GM18868 (cell line): ENCODE results near the gene CYB5R4.

ENCODE experiments used
- ATAC-seq: cut with Tn5 transposase; IDR thresholded peaks from one replicate; pipeline ENCODE4 v1.9.1; 2021; ENCODE audit warnings: mild to moderate bottlenecking, moderate library complexity; ENCODE audit not compliant: unreplicated experiment

The CYB5R4 gene

DNA sequence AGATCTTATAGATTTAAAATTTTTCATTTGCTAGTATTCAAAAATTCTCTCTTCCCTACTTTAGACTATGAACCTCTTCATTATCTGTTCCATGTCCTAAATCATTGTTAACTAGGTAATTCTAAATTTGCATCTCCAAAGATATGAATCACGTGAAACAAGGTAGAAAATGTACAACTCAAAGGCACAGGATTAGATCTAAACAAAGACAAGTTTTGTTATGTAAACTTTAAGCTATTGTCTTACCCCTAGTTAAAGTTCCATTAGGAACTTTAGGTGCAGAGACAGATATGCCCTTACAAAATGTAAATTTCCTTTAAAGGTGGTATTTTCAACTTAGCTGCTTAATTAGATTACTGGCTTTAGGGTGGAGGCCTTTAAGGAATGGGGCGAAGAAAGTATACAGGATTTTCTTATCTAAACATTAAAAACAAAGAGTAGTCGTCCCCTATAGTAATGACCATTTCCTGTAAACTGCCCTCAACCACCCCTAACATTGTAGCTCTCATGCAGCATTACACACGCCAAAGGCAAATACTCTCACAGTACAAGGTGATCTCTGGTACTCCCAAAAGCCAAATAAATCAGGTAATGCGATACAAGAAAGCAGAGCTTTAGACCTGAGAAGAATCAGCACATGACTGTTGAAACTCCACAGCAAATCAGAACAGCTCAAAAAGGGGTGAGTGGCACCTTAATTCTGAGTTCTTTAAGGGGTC, 116.7 kb downstream of the CYB5R4 start:
- no peak for ATAC-seq

DNA sequence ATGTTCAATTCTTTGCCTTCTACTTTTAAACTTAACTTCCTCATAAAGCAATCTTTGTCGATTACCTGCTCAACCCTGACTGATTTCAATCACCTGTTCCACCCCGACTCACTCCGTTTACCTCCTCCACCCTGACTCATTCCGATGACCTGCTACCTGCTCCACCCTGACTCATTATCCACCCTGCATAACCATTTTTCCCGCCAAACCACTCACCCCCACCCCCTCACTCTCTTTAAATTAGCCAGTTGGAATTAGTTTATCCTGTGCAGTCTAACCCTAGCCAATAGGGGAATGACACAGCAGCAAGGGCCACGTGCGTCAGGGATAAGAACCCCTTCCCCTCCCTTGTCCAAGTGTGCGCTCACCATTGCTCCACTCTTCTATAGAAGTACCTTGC, 117.4 kb downstream of the CYB5R4 start:
- ATAC-seq = no peak

DNA sequence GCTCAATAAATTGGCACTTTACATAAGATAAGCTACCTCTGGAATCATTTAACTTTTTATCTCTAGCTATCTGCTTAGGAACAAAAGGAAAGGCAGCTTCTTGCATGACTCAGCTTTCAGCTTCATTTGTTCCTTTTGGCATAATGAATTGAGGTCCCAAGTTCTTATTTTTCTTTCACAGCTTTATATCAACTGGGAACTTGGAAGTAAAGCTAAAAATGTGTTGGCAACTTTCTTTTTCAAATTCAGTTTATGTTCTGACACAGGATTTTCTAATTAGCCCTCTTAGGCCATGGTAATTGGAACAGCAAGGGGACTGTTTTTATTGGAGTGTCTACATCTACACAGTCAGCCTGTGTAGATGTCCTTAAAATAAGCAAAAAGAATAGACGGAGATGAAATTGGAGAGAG, 118.8 kb downstream of the CYB5R4 start:
- no peak for ATAC-seq

DNA sequence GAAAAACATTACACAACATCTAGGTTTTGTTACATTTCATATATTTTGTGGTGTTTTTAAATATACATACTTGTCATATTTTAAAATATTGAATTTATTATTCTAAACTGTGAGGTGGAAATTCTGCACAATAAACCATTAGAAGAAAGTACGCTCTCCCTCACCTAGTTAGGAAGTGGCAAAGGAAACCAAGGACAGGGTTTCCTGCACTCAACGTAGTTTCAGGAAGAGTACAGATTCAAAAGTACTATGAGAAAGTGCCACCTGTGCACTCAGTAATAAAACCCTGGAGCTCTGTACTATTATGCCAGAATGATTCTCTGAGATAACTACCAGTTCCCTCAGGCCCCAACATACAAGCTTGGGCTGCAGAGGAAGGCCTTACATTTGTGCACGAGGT, 119.5 kb downstream of the CYB5R4 start:
- no peak for ATAC-seq

DNA sequence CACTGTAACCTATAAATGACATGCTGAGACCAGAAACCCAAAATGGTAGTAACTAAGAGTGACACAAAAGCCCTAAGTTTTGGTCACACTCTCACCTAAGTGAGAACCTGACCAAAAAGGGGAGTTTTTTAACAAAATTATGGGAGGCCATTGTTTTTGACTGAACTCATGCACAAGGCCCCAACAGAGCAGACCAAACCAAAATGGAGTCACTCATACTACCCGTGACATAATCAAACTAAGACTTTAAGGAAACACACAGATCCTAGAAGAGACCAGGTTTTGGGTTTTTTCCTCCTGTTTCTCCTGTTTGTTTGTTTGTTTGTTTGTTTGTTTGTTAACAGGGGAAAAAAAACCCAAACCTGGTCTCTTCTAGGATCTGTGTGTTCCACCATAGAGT, 124.9 kb downstream of the CYB5R4 start:
- no peak for ATAC-seq

DNA sequence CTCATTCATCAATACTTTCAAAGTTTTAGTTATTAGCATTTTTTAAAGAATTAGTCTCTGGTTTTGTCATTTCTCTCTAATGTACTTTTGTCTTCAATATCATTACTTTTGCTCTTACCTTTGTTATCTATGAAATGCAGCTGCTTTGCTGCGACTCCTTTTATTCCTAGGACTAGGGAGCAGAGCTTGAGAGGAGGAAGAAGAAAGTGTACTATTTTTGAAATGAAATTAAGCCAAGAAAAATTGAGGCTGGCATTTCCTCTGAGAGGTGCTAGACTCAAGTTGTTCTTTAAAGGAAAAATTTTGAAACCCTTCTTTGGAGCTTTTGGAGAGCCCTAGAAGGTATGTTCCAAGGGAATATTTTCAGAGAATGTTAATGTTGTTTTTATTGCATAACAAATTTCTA, 125.8 kb downstream of the CYB5R4 start:
- no peak for ATAC-seq

DNA sequence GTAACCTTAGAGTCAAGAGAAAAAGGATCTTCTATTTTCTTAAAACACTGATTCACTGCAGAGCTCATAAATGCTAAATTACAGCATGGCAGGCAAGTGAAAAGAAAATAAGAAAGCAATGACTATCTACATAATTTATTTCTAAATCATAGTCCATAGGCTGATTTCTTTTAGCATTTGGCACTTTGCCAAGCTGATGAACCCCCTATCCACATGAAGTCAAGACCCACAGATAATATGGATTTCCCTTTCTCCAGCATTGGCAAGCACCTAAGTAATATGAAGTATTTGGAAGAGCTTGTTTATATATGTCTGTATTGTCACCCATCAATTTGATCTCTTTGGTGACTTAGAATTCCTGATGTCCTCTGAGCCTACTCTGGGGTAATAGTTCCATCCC, 126.2 kb downstream of the CYB5R4 start:
- no peak for ATAC-seq

DNA sequence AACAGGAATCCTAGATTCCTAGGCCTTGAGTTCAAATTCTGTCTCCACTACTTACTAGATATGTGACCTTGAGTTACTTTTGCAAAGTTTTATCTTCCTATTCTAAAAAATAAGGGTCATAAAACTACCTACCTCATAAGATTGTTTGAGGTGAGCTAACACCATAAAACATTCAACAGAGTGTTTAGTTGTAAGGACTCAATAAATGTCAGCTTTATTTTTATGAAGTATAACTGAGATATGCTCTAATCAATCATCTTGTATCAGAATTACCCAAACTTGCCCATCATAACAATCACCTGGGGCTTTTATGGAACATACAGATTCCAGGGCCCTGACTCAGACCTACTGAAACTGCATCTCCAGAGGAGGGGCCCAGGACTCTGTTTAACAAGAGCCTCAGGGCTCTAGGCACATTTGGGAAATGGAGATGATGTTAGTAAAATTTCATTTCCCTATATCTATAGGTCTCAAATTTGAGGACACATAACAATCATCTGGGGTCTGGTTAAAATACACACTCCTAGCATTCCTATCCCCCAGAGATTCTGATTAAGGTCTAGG, 138.6 kb downstream of the CYB5R4 start:
- ATAC-seq = no peak

DNA sequence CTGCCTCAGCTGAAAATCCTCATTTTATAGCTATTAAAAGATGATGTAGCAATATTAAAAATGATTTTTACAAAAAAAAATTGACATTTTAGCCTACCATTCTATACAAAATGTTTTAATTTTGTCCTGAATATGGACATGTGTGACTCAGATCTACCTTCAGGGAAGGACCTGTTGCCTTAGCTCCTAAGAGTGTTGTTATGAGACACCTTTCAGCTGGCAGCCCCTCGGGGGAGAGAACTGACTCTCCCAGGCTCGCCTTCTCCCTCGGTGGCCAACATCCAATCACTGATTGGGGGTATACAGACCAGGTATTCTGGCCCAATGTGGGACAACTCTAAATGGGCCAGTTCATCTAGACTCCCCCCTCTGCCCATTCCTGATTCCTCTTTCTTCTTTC, 141.6 kb downstream of the CYB5R4 start:
- no peak for ATAC-seq

DNA sequence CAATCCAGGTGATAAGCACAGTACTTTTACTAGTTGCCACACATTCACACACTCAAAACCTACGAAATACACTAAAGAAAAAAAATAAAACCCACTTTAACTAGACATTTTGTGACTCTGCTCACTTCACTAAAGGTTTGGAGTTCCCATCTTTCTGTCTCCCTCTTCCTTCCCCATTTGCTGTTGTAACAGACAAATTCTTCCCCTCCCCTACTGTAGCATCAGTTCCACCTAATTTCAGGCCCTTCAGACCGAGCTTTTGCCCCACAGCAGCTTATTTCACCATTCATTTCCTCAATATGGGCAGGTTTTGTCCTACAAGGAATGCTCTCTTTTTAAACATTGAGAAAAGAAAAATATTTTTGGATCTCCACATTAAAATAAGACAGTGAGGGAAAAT, 142.7 kb downstream of the CYB5R4 start:
- ATAC-seq = no peak

DNA sequence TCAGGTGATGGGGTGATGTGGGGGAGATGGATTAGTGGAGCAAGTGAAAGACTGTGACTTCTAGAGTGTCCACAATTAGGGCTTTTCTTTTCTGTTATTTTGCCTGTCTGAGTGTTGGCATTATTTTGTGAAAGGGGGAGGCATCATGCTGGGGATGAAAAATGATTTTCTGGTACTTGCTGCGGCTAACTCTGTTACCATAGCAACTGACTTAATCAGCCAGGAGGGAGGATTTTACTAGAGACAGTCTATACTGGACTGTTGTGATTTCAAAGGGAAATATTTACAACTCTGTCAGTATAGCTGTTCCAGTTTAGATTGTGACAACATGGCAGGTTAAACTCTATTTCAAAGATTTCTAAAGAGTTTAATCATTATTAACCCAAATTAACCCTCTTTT, 143.6 kb downstream of the CYB5R4 start:
- ATAC-seq = no peak

DNA sequence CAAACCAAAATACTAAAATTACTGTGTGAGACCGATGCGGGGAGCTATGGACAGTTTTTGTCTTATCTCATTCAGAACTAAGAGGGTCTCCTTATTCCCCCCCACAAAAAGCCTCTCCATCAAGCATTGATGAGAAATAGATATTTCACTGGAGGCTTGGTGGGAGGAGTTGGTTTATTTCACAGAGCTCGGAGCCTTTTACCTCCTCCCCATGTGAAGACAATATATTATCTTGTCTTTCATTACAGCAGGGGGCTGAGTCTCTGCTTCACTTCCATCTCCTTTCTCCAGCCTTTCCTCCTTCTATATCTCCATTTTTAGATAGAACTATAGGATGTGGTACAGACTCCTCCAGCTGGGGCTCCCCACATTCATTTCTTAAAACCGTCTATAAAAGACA, 144.2 kb downstream of the CYB5R4 start:
- no peak for ATAC-seq

DNA sequence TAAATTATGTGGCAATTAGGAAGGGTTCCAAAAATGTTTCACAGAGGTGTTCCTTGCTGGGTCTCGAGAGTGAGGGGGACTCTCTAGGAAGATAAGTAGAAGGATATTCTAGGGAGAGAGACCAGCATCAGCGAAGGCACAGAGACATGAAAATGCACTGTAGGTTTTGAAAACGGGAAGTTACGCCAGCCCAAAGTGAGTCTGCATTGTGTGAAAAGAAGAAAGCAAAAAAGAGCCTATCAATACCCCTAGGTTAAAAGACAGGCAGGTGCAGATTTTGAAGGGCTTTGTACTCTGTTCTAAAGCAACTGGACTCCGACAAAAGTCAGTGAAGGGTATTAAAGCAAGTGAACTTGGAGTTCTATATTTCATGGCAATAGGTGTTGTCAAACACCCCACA, 148.4 kb downstream of the CYB5R4 start:
- no peak for ATAC-seq

DNA sequence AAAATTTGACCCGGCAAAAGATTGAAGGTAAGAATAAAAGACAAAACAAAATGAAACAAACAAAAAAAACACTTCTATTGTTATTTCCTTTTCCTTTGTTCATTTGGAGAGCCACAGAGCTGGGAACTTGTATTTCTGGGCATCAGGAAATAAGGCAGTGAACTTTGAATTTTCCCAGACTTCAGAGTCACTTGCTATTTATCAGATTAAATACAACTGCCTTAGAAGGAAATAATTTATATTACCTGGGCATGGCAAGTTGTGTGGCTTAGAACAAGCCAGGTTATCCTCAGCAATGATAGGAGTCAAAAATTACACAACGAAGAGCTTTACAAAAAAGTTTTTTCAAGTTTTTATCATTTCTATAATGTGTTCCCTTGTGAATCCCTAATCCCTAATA, 153.9 kb downstream of the CYB5R4 start:
- ATAC-seq = no peak

DNA sequence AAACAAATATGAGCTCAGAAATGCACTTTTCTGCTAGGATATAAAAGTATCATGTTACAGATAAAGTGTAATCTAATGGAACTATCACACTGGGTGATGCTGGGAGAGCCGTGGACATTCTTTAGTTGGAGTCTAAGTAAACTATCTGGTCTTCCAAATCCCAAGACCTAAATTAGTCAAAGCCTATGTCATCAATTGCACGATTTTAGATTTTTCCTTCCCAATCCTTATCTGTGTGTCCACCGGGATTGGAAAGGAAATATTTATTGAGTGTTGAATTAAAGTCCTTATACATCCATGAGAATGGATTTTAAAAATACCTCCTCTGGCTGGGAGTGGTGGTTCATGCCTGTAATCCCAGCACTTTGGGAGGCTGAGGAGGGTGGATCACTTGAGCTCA, 154.4 kb downstream of the CYB5R4 start:
- ATAC-seq = no peak

DNA sequence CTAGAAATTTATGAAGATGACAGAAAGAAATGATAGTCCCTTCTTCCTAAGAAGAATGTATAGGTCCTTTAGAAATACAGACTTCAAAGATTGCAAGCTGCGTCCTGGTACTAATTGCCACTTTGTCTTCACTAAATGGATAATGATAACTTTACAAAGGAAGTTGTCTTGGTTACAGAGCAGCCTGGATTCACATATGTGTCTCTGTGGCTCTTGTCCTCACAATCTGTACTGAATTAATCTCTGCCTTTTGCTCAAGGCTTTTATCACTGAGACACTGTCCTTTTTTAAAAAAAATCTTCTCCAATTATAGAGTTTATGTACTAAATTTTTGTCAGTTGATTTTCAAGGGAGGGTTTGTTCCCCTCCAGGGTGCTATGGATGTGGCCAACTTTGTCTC, 156.5 kb downstream of the CYB5R4 start:
- no peak for ATAC-seq
